GM12878 (cell line): Measurements from ENCODE around the gene LBR. TPM values are rescaled to one million over a fixed set of nuclear protein-coding genes. Genes with fewer than 3 reads are reported as not detected.
A peak's percentile ranks its signal among the peaks of the same experiment; 100 is the strongest.

Experiments
- ATAC-seq: fragments of 200-7000 bp; cut with Tn5 transposase; 3 replicates; pipeline ENCODE4 v1.9.1; 2020; ENCODE audit warnings: mild to moderate bottlenecking, moderate library complexity
- BruUV-seq: library from RNA; stranded (reverse); fragments of 400-500 nt; replicated peaks from 2 replicates; lab custom pipeline; 2021; lab: Mats Ljungman, UMichigan
- CTCF ChIA-PET: fragments of 300-600 bp; sonication (Branson Sonifier 250); formaldehyde crosslinking; extraction: SDS; loops from one replicate; lab custom pipeline; 2021; ENCODE audit warnings: inconsistent platforms; lab: Yijun Ruan, JAX
- POLR2A ChIA-PET: fragments of 350-600 bp; formaldehyde crosslinking; extraction: SDS; loops from one replicate; lab custom pipeline; 2021; ENCODE audit warnings: inconsistent platforms; lab: Charles Lee
- RAD21 ChIA-PET: fragments of 300-600 bp; sonication (Branson Sonifier 250); formaldehyde crosslinking; loops from one replicate; lab custom pipeline; 2023; ENCODE audit warnings: antibody characterized with exemption; ENCODE audit not compliant: unreplicated experiment; lab: Charles Lee
- SMC1A ChIA-PET: fragments of 300-600 bp; sonication (Branson Sonifier 250); formaldehyde crosslinking; loops from one replicate; lab custom pipeline; 2023; ENCODE audit not compliant: unreplicated experiment, uncharacterized antibody; lab: Charles Lee
- DNase-seq: peaks from one replicate; pipeline ENCODE4 v3.0.0-alpha.2; 2011; ENCODE audit warnings: low read depth, low spot score
- FAIRE-seq: peaks from 3 replicates; lab custom pipeline; 2011; peaks lifted over from hg19 to GRCh38; lab: Jason Lieb, UNC
- H2AFZ ChIP-seq: 2 replicates; pipeline ENCODE4 v1.6.0; 2011; ENCODE audit warnings: low read depth, low read length, control low read depth; ENCODE audit not compliant: control insufficient read depth
- H3K27ac ChIP-seq: 2 replicates; pipeline ENCODE4 v1.5.1; 2011; ENCODE audit warnings: control low read depth; ENCODE audit not compliant: control insufficient read depth, insufficient read depth
- H3K27me3 ChIP-seq, 2 experiments: replicated peaks in 1 of 2; 2 replicates each; pipeline versions ENCODE4 v1.6.0 to v1.6.1; 2011; ENCODE audit warnings: low read length in 1 of 2; ENCODE audit not compliant: control insufficient read depth in 2 of 2, insufficient read depth in 2 of 2
- H3K36me3 ChIP-seq, 2 experiments: 2 replicates each; pipeline ENCODE4 v1.5.1; 2011; ENCODE audit warnings: low read length in 1 of 2; ENCODE audit not compliant: control insufficient read depth in 2 of 2, insufficient read depth in 2 of 2
- H3K4me1 ChIP-seq: 2 replicates; pipeline ENCODE4 v1.6.1; 2011; ENCODE audit warnings: mild to moderate bottlenecking, low read length, moderate library complexity, mixed read lengths; ENCODE audit not compliant: control insufficient read depth, insufficient read depth
- H3K4me2 ChIP-seq: 2 replicates; pipeline ENCODE4 v1.6.0; 2011; ENCODE audit warnings: control low read depth; ENCODE audit not compliant: control insufficient read depth, insufficient read depth
- H3K4me3 ChIP-seq: fragments of 200-600 bp; sonication (generic); 2 replicates; pipeline ENCODE4 v1.5.1; 2016
- H3K79me2 ChIP-seq: 2 replicates; pipeline ENCODE4 v1.6.0; 2011; ENCODE audit warnings: low read length; ENCODE audit not compliant: control insufficient read depth, insufficient read depth
- H3K9ac ChIP-seq: 2 replicates; pipeline ENCODE4 v1.8.0; 2011; ENCODE audit warnings: low read length, control low read depth, mixed read lengths; ENCODE audit not compliant: control insufficient read depth, insufficient read depth
- H3K9me3 ChIP-seq: replicated peaks from 3 replicates; pipeline ENCODE4 v1.5.1; 2011; ENCODE audit warnings: mild to moderate bottlenecking, low read length; ENCODE audit not compliant: control insufficient read depth, insufficient read depth
- H4K20me1 ChIP-seq: 2 replicates; pipeline ENCODE4 v1.6.0; 2011; ENCODE audit not compliant: control insufficient read depth, insufficient read depth
- NFIC ChIP-seq: IDR thresholded peaks from 2 replicates; pipeline ENCODE4 v1.6.1; 2012; ENCODE audit warnings: low read depth, mild to moderate bottlenecking, inconsistent platforms, low read length, moderate library complexity
- NFYA ChIP-seq: IDR thresholded peaks from 2 replicates; pipeline ENCODE4 v1.6.1; 2011; ENCODE audit warnings: low read depth, mild to moderate bottlenecking, low read length, improper control_type of control experiment, borderline replicate concordance
- RFX5 ChIP-seq: IDR thresholded peaks from 2 replicates; pipeline ENCODE4 v1.6.1; 2011; ENCODE audit warnings: low read depth, low read length, improper control_type of control experiment
- RUNX3 ChIP-seq: IDR thresholded peaks from 2 replicates; pipeline ENCODE4 v1.6.1; 2012; ENCODE audit warnings: low read length, inconsistent platforms
- SPI1 ChIP-seq: IDR thresholded peaks from 2 replicates; pipeline ENCODE4 v1.6.1; 2011; ENCODE audit warnings: low read depth, mild to moderate bottlenecking, low read length, moderate library complexity, borderline replicate concordance; ENCODE audit not compliant: insufficient read depth
- WGBS: methylation state at CpG from one replicate; pipeline ENCODE4 v1.1.6; 2016; ENCODE audit warnings: low lambda C conversion rate; ENCODE audit not compliant: insufficient replicate concordance, insufficient coverage; ENCODE audit errors: missing lambda C conversion rate; 5-methylcytosine and 5-hydroxymethylcytosine counted together
- in situ Hi-C: fragments of 300-500 bp; cut with MboI; formaldehyde crosslinking; loops from 9 replicates; pipeline ENCODE4 v1.14.3; 2018; ENCODE audit warnings: mixed read lengths
- intact Hi-C: fragments of 100-400 bp; cut with micrococcal nuclease; formaldehyde crosslinking; loops from one replicate; pipeline ENCODE4 v1.14.2; 2022; ENCODE audit not compliant: unreplicated experiment
- polyA plus RNA-seq, 11 experiments: library from polyadenylated mRNA; depleted of rRNA in 4 of 11; unstranded in 6 of 11; stranded (reverse) in 5 of 11; fragments of >200 nt; fragmentation: Nextera tagmentation in 4 of 11; fragmentation: Illumina TruSeq in 1 of 11; extraction: Ambion mirVana in 4 of 11; extraction: Trizol in 1 of 11; gene quantifications; 1 replicate in 1 of 11; 2 replicates in 10 of 11; pipeline versions ENCODE4 v1.2.1 to v1.2.3, GENCODE V29; 2011 to 2016; ENCODE audit warnings: inconsistent platforms in 2 of 11, missing spikeins in 2 of 11, low read depth in 1 of 11
- total RNA-seq, 4 experiments: library from RNA; depleted of rRNA in 3 of 4; stranded (reverse); fragments of >200 nt in 3 of 4; fragmentation: Illumina TruSeq in 1 of 4; extraction: Trizol in 1 of 4; gene quantifications; 2 replicates each; pipeline versions ENCODE4 v1.2.1 to v1.2.3, GENCODE V29; 2013 to 2021
- TF ChIP-seq, protein P1 (sequence below): fragments of 150-350 bp; IDR thresholded peaks from 2 replicates; pipeline ENCODE4 v1.6.1; 2016; ENCODE audit warnings: low read depth, low read length

The LBR gene
- total and polyA plus RNA-seq, 10 of the 15 experiments (the other 5 are each of a cell fraction or from before 2014, with no cell fraction given), result 81.8 to 178 (median 114) TPM

DNA sequence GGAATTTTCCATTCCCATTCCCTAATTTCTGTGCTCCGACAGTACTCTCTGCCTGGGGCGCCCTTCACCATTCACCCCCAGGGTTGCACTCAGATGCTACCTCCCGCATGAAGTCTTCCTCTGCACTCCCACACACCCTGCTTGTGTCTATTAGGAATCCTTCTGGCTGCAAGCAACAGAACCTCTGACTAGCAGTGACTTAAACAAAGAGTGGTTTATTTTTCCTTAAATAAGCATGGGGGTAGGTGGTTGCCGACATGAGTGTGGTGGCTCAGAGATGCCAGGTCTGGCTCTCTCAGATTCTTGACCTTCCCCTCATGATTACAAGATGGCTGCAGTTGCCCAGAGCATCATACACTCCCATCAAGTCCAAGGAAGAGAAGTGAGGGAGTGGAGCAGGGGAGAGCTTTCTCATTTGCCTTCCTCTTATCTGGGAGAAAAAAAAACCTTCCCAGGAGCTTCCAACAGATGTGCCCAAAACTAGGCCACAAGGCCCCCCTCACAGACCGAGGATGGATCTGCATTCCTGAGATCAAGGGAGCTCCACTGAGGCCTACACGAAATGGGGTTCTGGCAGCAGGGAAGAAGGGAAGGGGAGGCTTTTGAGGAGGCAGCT lies 49.6 kb upstream of the LBR start (continued):
- TF ChIP-seq, protein P1, sequence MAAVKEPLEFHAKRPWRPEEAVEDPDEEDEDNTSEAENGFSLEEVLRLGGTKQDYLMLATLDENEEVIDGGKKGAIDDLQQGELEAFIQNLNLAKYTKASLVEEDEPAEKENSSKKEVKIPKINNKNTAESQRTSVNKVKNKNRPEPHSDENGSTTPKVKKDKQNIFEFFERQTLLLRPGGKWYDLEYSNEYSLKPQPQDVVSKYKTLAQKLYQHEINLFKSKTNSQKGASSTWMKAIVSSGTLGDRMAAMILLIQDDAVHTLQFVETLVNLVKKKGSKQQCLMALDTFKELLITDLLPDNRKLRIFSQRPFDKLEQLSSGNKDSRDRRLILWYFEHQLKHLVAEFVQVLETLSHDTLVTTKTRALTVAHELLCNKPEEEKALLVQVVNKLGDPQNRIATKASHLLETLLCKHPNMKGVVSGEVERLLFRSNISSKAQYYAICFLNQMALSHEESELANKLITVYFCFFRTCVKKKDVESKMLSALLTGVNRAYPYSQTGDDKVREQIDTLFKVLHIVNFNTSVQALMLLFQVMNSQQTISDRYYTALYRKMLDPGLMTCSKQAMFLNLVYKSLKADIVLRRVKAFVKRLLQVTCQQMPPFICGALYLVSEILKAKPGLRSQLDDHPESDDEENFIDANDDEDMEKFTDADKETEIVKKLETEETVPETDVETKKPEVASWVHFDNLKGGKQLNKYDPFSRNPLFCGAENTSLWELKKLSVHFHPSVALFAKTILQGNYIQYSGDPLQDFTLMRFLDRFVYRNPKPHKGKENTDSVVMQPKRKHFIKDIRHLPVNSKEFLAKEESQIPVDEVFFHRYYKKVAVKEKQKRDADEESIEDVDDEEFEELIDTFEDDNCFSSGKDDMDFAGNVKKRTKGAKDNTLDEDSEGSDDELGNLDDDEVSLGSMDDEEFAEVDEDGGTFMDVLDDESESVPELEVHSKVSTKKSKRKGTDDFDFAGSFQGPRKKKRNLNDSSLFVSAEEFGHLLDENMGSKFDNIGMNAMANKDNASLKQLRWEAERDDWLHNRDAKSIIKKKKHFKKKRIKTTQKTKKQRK, result no peak
- TF ChIP-seq RFX5 (no peak), NFIC (no peak), RUNX3 (no peak)

DNA sequence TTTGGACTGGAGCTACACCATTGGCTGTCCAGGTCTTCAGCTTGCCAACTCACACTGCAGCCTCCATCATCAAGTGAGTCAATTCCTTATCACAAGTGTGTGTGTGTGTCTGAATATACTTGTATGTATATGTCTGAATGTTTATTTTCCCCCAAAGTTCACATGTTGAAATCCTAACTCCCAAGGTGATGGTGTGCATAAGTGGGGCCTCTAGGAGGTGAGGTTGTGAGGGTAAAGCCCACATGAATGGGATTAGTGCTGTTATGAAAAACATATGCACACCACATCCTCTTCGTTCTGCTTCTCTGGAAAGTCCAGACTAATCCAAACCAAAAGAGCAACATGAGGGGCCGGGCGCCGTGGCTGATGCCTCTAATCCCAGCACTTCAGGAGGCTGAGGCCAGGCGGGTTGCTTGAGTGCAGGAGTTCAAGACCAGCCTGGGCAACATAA lies 48.7 kb upstream of the LBR start:
- Histone ChIP-seq H3K4me1 (peaks cover 32% of the 10 kb centered on the region), H3K9me3 (no peaks in the 10 kb centered on the region; the same call in 2 of the 3 replicates), H3K4me3 (no peak overlapping the region), H3K9ac (no peak overlapping the region), H4K20me1 (no peaks in the 10 kb centered on the region), H3K27ac (no peak overlapping the region), H3K36me3 (no peaks in the 10 kb centered on the region), H2AFZ (peak overlapping the region; percentile 33), H3K27me3 (no peaks in the 10 kb centered on the region), H3K79me2 (no peaks in the 10 kb centered on the region), H3K4me2 (no peak overlapping the region)
- ChIA-PET POLR2A (no interaction called here), CTCF (interaction anchor here (0.6 to 3.8 kb wide), 10 partner anchors 8 to 763 kb away, joined by 3 to 32 read pairs (median 4); partner anchors contain the start of gene SRP9), RAD21 (interaction anchor here (2.2 kb wide), 1 partner anchor 9 kb away, joined by 6 read pairs; no protein-coding TSS in a partner anchor), SMC1A (interaction anchor here (1.0 to 1.3 kb wide), 2 partner anchors 295 to 494 kb away, joined by 3 to 4 read pairs; no protein-coding TSS in a partner anchor)
- in situ Hi-C loops, result loop anchor here (5.0 to 10.0 kb wide), 3 partner anchors 298 to 501 kb away; partner anchors contain the start of gene SRP9
- TF ChIP-seq NFYA (no peak), SPI1 (peak; percentile 25; the same call in 1 of the 2 replicates), RUNX3 (peak; percentile 66)
- DNase-seq, result no peak
- ATAC-seq, result peak; percentile 12
- intact Hi-C loops, result loop anchor here (5.0 to 10.0 kb wide), 4 partner anchors 71 to 708 kb away; partner anchors contain the start of genes ACBD3 and ENAH
- WGBS, result 52% methylated on average over 5 of the region's 5 CpGs
- BruUV-seq, result no TSS peak
- no peak for FAIRE-seq
